ENCODE results near the gene GOLM1.

Gene GOLM1

GRCh38 chr9:86043586-86043985 is 55.8 kb downstream of the GOLM1 start:
- no peak for DNase-seq

GRCh38 chr9:86042199-86042978 is 57.0 kb downstream of the GOLM1 start:
- no peak for DNase-seq

- no peak for DNase-seq
Measured at GRCh38 chr9:86041311-86041741, 58.0 kb downstream of the GOLM1 start.

- no peak for DNase-seq
Measured at GRCh38 chr9:86040861-86041155, 58.5 kb downstream of the GOLM1 start.

GRCh38 chr9:86039991-86040860 is 59.1 kb downstream of the GOLM1 start:
- DNase-seq, result no peak

- no peak for DNase-seq
Measured at GRCh38 chr9:86036555-86036954, 62.8 kb downstream of the GOLM1 start.

GRCh38 chr9:86035827-86036440 is 63.4 kb downstream of the GOLM1 start:
- DNase-seq, result no peak

- DNase-seq, result no peak
Measured at GRCh38 chr9:86034863-86035734, 64.3 kb downstream of the GOLM1 start.

- DNase-seq, result no peak
Measured at GRCh38 chr9:86027767-86028166, 71.6 kb downstream of the GOLM1 start.

- no peak for DNase-seq
Measured at GRCh38 chr9:86022687-86023266, 76.6 kb downstream of the GOLM1 start.

GRCh38 chr9:86021166-86021565 is 78.2 kb downstream of the GOLM1 start:
- DNase-seq, result no peak

- DNase-seq, result no peak
Measured at GRCh38 chr9:86020731-86021130, 78.6 kb downstream of the GOLM1 start.

GRCh38 chr9:86009133-86009532 is 90.2 kb downstream of the GOLM1 start:
- no peak for DNase-seq

GRCh38 chr9:86005253-86005775 is 94.0 kb downstream of the GOLM1 start:
- no peak for DNase-seq

GRCh38 chr9:85995599-85995998 is 103.8 kb downstream of the GOLM1 start:
- DNase-seq, result no peak

- DNase-seq, result no peak
Measured at GRCh38 chr9:85995097-85995496, 104.3 kb downstream of the GOLM1 start.

GRCh38 chr9:85994191-85994590 is 105.2 kb downstream of the GOLM1 start:
- no peak for DNase-seq

GRCh38 chr9:85987236-85987635 is 112.1 kb downstream of the GOLM1 start:
- no peak for DNase-seq

- DNase-seq, result no peak
Measured at GRCh38 chr9:85984457-85984856, 114.9 kb downstream of the GOLM1 start.

- DNase-seq, result no peak
Measured at GRCh38 chr9:85981369-85981768, 118.0 kb downstream of the GOLM1 start.

- DNase-seq, result no peak
Measured at GRCh38 chr9:85978496-85978895, 120.9 kb downstream of the GOLM1 start.

Data from DMS79 (cell line).